GM12891 (cell line): Measurements from ENCODE around the gene CNTN4.

ENCODE experiments used
- PAX5 ChIP-seq: IDR thresholded peaks from 2 replicates; pipeline ENCODE4 v1.6.1; 2011; ENCODE audit warnings: low read length, moderate library complexity, mild to moderate bottlenecking; ENCODE audit not compliant: insufficient read depth, severe bottlenecking
- POLR2A ChIP-seq: IDR thresholded peaks from 2 replicates; pipeline ENCODE4 v1.6.1; 2011; ENCODE audit warnings: low read depth, low read length, control low read depth
- POLR2AphosphoS5 ChIP-seq: IDR thresholded peaks from 2 replicates; pipeline ENCODE4 v1.6.1; 2011; ENCODE audit warnings: low read depth, low read length, control low read depth
- POU2F2 ChIP-seq: IDR thresholded peaks from 2 replicates; pipeline ENCODE4 v1.6.1; 2011; ENCODE audit warnings: low read depth, mild to moderate bottlenecking, control low read depth, low read length, moderate library complexity
- SPI1 ChIP-seq: IDR thresholded peaks from 2 replicates; pipeline ENCODE4 v1.6.1; 2011; ENCODE audit warnings: low read depth, low read length, control low read depth
- TAF1 ChIP-seq: IDR thresholded peaks from 2 replicates; pipeline ENCODE4 v1.6.1; 2011; ENCODE audit warnings: low read depth, low read length, control low read depth

DNA sequence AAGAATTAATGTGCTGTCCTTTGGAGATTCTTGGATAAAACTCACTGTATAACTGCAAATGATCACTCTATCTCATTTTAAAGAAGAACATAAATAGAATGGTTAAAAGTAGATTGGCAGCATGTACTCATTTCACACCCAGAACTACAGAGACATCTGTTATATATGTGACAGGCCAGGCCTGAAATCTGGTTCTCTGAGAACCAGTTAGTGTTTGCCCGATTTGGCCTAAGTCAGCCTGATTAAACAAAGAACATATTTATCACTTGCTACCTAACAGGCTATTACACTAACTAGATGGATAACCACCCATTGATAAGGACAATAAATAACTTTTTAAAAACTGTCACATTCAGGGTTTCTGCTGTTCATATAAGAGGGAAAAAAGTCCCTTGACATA lies 460.1 kb downstream of the CNTN4 start:
- TF ChIP-seq POLR2AphosphoS5 (no peak), TAF1 (no peak), SPI1 (no peak), POLR2A (no peak), PAX5 (no peak), POU2F2 (no peak)
